HG03571 (cell line): ENCODE results near the gene LOXL1.

Source experiments
- ATAC-seq: cut with Tn5 transposase; IDR thresholded peaks from one replicate; pipeline ENCODE4 v1.9.1; 2021; ENCODE audit not compliant: unreplicated experiment

LOXL1 gene

DNA sequence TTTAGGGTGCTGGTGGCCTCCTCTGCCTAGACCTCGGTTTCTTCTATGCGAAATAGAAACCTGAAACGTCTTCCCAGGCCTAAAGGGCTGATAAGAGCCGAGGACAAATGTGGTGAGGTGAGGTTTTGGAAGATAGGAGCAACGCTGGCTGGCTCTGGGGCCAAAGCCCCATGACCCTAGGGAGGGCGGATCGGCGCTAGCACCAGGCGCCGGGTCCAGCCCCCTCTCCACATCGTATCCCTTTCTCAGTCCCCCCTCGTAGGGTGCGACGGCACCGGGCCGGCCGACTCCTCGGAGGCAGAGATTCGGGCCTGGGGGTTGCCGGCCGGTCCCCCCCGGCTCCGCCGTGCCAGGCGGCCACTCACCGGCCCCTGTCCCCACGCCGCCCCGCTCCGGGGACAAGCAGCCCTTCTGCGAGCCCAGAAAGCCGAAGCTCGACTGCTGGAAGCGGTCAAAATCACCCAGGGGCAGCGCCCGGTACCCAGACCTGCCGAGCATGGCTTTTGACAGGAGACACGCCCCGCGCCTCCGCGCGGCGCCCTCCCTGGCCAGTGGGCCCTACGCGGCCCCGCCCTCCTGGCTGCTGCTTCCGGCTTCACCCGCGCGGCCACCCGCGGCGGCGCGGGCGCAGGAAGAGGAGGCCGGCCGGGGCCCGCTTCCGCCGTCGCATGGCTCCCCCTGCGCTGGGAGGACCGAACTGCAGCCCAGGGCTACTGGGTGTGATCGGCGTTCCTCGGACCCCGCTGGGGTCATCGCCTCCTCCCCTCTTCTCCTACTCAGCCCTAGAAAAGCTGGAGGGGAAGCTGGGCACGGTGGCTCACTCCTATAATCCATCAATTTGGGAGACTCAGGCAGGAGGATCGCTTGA is 65.7 kb downstream of the LOXL1 start, which contains the start of gene STOML1:
Gene STOML1, minus strand, starts transcription at position 570 of the 868 bp plus-strand sequence. Its CDS starts 72 bp downstream, at position 498.
- peak; percentile 62 for ATAC-seq

- no peak for ATAC-seq
These were observed 66.3 kb downstream of the LOXL1 start for GRCh38 chr15:73992594-73992898.

GRCh38 chr15:73993211-73993994 is 67.1 kb downstream of the LOXL1 start:
- no peak for ATAC-seq

DNA sequence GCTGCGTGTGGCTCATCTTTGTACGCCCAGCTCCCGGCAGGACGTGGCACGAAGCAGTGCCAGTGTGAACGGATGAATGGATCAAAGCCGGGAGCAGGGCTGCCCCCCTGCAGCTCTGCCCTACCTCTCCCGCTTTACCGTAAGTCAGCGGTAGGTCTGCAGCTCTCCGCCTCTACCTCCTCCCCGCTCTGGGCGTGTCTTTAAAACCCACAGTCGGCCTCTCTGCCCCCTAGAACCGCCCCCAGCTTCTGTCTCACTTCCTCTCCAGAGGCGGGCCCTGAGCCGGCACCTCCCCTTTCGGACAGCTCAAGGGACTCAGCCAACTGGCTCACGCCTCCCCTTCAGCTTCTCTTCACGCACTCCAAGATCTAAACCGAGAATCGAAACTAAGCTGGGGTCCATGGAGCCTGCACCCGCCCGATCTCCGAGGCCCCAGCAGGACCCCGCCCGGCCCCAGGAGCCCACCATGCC is 68.2 kb downstream of the LOXL1 start, which contains the start of gene PML:
Gene PML, plus strand, starts transcription at position 304 of the 471 bp plus-strand sequence. Its CDS starts 97 bp downstream, at position 401.
- peak; percentile 67 for ATAC-seq

GRCh38 chr15:73994912-73995622 is 68.8 kb downstream of the LOXL1 start:
- no peak for ATAC-seq

GRCh38 chr15:73996267-73996666 is 70.0 kb downstream of the LOXL1 start:
- no peak for ATAC-seq

GRCh38 chr15:73996939-73997338 is 70.7 kb downstream of the LOXL1 start:
- ATAC-seq, result no peak

GRCh38 chr15:73997986-73998385 is 71.7 kb downstream of the LOXL1 start:
- no peak for ATAC-seq
